ENCODE data around the gene DAD1.
"Not testable (repeated sequence)": the region's sequence is repeated elsewhere in the genome, so short reads cannot be mapped to it uniquely, and the experiment has no call there.

Gene DAD1

GRCh38 chr14:22589096-22589839 lies at the start of gene DAD1:
Gene DAD1 (minus strand): TSS chr14:22589224. CDS start chr14:22589157, 67 bp downstream.
- peak; percentile 98 for FAIRE-seq
- DNase-seq (ENCODE audit: insufficient read length, low spot score): peak; percentile 91

- DNase-seq (ENCODE audit: insufficient read length, low spot score); FAIRE-seq: not testable (repeated sequence)
Measured at GRCh38 chr14:22635980-22636379, 47.0 kb upstream of the DAD1 start.

- DNase-seq (ENCODE audit: insufficient read length, low spot score): no peak
- FAIRE-seq: no peak
Measured at GRCh38 chr14:22634233-22634900, 45.3 kb upstream of the DAD1 start.

- no peak for FAIRE-seq
- no peak for DNase-seq (ENCODE audit: insufficient read length, low spot score)
Measured at GRCh38 chr14:22630486-22630885, 41.5 kb upstream of the DAD1 start.

- FAIRE-seq (no peak), DNase-seq (ENCODE audit: insufficient read length, low spot score) (no peak)
Measured at GRCh38 chr14:22630066-22630465, 41.0 kb upstream of the DAD1 start.

GRCh38 chr14:22629361-22629760 lies 40.3 kb upstream of the DAD1 start:
- DNase-seq (ENCODE audit: insufficient read length, low spot score) (no peak), FAIRE-seq (no peak)

- DNase-seq (ENCODE audit: insufficient read length, low spot score): no peak
- no peak for FAIRE-seq
Measured at GRCh38 chr14:22627506-22628263, 38.7 kb upstream of the DAD1 start.

- no peak for FAIRE-seq
- no peak for DNase-seq (ENCODE audit: insufficient read length, low spot score)
Measured at GRCh38 chr14:22626590-22626989, 37.6 kb upstream of the DAD1 start.

- FAIRE-seq (no peak), DNase-seq (ENCODE audit: insufficient read length, low spot score) (no peak)
Measured at GRCh38 chr14:22623047-22623446, 34.0 kb upstream of the DAD1 start.

- DNase-seq (ENCODE audit: insufficient read length, low spot score): no peak
- FAIRE-seq: no peak
Measured at GRCh38 chr14:22622255-22622654, 33.2 kb upstream of the DAD1 start.

GRCh38 chr14:22615765-22616164 lies 26.7 kb upstream of the DAD1 start:
- not testable (repeated sequence) for FAIRE-seq; DNase-seq (ENCODE audit: insufficient read length, low spot score)

- FAIRE-seq: no peak
Measured at GRCh38 chr14:22614240-22614799, 25.3 kb upstream of the DAD1 start.

GRCh38 chr14:22613736-22614239 lies 24.8 kb upstream of the DAD1 start:
- no peak for FAIRE-seq
- no peak for DNase-seq (ENCODE audit: insufficient read length, low spot score)

More at GRCh38 chr14:22614240-22614799, 25.3 kb upstream of the DAD1 start:
- DNase-seq (ENCODE audit: insufficient read length, low spot score): no peak

- DNase-seq (ENCODE audit: insufficient read length, low spot score) (no peak), FAIRE-seq (no peak)
Measured at GRCh38 chr14:22613106-22613695, 24.2 kb upstream of the DAD1 start.

GRCh38 chr14:22610931-22611330 lies 21.9 kb upstream of the DAD1 start:
- FAIRE-seq (no peak), DNase-seq (ENCODE audit: insufficient read length, low spot score) (no peak)

- DNase-seq (ENCODE audit: insufficient read length, low spot score) (no peak), FAIRE-seq (no peak)
Measured at GRCh38 chr14:22607291-22607690, 18.3 kb upstream of the DAD1 start.

GRCh38 chr14:22606380-22606779 lies 17.4 kb upstream of the DAD1 start:
- DNase-seq (ENCODE audit: insufficient read length, low spot score): no peak
- FAIRE-seq: no peak

- FAIRE-seq (no peak), DNase-seq (ENCODE audit: insufficient read length, low spot score) (no peak)
Measured at GRCh38 chr14:22602862-22603261, 13.8 kb upstream of the DAD1 start.

- DNase-seq (ENCODE audit: insufficient read length, low spot score) (no peak), FAIRE-seq (no peak)
Measured at GRCh38 chr14:22601996-22602395, 13.0 kb upstream of the DAD1 start.

GRCh38 chr14:22601456-22601855 lies 12.4 kb upstream of the DAD1 start:
- no peak for FAIRE-seq
- DNase-seq (ENCODE audit: insufficient read length, low spot score): no peak

GRCh38 chr14:22600027-22600426 lies 11.0 kb upstream of the DAD1 start:
- no peak for DNase-seq (ENCODE audit: insufficient read length, low spot score)
- no peak for FAIRE-seq

Data from GM19239 (cell line).